Stimulated activated effector memory CD8-positive, alpha-beta T cell treated with anti-CD3 and anti-CD28 coated beads, Interleukin-12 subunit alpha, Interleukin-12 subunit beta, amount 100 ng/mL, for 72 hours (primary cell): ENCODE results near the gene WRAP73.

Experiments
- ATAC-seq: fragments of 150-1000 bp; cut with Tn5 transposase; 2 replicates; pipeline ENCODE4 v1.10.0; 2021
- DNase-seq, 2 donors: peaks; one replicate each; pipeline ENCODE4 v3.0.0; 2021 to 2022; ENCODE audit warnings: low spot score in 2 of 2
- H3K27ac Mint-ChIP-seq: one replicate; pipeline ENCODE4 v1.8.0; 2022; ENCODE audit warnings: mild to moderate bottlenecking, mixed read lengths
- H3K36me3 Mint-ChIP-seq: one replicate; pipeline ENCODE4 v1.8.0; 2022; ENCODE audit warnings: mild to moderate bottlenecking, mixed read lengths
- H3K4me1 Mint-ChIP-seq: one replicate; pipeline ENCODE4 v1.8.0; 2022; ENCODE audit warnings: mixed read lengths
- H3K4me3 Mint-ChIP-seq: one replicate; pipeline ENCODE4 v1.8.0; 2022; ENCODE audit warnings: mild to moderate bottlenecking, mixed read lengths
- H3K9me3 Mint-ChIP-seq: one replicate; pipeline ENCODE4 v1.8.0; 2022; ENCODE audit warnings: mixed read lengths

Gene WRAP73

DNA sequence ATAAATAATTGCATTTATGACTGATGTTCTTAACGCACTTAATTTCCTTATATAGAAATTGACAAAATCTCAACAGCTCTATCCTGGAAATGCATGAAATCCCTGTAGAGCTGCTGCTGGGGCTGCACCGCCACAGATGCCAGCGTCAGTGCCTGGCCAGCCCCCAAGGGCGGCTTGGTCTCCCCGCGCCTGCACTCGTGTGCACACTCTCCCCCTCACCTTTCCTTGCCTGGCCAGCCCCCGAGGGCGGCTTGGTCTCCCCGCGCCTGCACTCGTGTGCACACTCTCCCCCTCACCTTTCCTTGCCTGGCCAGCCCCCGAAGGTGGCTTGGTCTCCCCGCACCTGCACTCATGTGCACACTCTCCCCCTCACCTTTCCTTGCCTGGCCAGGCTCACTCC, 13.8 kb downstream of the WRAP73 start:
- ATAC-seq, result no peak
- no peak for DNase-seq
- Mint-ChIP-seq H3K27ac (peak overlapping the region; percentile 80), H3K4me3 (no peak overlapping the region), H3K9me3 (no peaks in the 10 kb centered on the region), H3K4me1 (no peaks in the 10 kb centered on the region), H3K36me3 (peaks cover 70% of the 10 kb centered on the region)

DNA sequence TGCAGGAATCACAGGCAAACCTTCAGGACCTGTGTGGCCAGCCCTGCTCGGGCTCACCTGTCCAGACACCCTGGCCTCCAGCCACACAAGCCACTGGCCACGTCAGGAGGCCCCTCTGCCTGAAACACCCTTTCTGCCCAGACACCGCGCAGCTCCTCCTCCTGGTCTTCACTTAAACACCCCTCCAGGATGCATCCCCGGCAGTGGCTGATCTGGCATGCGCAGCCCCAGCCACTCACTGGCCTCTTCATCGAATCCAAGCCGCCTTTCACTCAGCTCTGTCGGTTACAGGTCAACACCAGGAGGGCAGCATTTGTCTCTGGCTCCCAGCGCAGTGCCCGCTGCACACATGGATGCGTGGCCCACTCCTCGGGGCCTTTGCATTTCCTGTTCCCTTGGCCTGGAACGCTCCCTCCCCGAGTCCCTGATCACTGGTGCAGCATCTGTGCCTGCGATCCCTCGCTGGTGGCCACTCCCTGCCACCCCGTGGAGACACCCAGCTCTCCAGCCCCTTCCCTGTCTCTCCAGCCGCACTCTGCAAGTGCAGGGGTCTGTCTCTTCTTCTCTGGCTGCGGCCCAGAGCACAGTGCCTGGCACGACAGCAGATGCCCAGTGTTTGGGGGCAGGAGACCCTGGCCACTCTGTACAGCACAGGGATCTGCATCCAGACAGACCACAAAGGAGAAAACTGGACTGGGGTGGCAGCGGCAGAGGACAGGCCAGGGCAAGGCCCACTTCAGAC, 15.7 kb downstream of the WRAP73 start:
- ATAC-seq, result no peak
- Mint-ChIP-seq H3K9me3 (no peaks in the 10 kb centered on the region), H3K4me3 (no peak overlapping the region), H3K27ac (peak overlapping the region; percentile 43), H3K36me3 (peaks cover 81% of the 10 kb centered on the region), H3K4me1 (peaks cover 6% of the 10 kb centered on the region)
- no peak for DNase-seq

DNA sequence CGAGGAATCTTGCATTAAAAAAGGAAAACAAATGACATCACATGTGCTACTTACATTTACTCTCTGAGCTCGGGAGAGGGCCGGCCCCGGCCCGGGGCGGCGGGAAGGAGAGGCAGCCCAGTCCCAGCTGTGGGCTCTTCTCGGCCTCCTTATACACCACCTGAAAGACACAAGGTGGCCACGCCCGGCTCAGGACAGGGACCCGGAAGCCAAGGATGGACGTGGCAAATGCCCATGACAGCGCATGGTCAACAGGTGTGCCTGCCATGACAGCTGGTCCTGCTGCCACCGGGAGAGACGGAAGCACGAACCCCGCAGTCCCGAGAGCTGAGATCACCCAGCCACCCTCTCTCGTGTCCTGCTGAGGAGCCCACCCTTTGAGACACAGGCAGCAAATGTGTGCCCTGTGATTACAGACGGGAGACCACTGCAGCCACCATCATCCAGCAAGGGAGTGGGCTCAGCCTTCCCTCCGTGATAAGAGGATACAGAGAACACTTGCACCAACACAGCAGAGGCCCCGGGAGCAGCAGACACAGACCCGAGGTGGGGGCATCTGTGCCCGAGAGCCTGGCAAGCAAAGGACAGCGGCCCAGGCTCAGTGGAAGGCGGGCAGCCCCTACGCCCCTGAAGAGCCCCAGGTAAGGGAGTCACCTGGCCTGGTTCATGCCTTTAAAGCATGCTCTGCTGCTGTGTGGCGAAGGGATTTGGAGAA, 16.4 kb downstream of the WRAP73 start:
- Mint-ChIP-seq H3K36me3 (peaks cover 82% of the 10 kb centered on the region), H3K9me3 (no peaks in the 10 kb centered on the region), H3K4me3 (no peak overlapping the region), H3K4me1 (peaks cover 6% of the 10 kb centered on the region), H3K27ac (no peak overlapping the region)
- DNase-seq, result no peak
- no peak for ATAC-seq

DNA sequence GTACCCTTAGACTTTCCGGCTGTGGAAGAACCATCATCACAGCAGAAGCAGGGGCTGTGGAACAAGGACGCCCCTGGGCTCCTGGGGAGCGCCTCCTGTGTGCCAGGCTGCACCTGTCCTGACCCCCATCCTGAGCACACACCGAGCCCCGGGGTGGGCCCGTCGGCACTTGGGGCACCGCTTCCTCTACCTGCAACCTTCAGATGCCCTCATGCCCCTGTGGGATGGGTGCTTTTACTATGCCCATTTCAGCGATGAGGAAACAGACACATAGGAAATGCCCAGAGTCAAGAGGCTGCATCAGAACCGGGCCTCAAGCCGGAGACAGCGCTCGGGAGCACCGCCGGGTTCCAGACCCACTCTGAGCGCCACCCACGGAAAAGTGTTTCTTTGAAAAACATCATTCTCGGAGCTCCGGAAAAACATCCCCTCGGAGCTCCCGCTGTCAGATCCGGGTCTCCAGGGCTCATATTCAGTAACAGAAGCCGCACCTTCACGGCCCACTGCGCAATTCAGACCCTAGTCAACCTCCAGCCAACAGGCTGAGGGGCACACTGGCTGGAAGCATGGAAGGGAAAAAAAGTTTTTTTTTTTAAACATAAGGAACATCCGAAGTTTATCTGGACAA, 17.1 kb downstream of the WRAP73 start:
- Mint-ChIP-seq H3K27ac (no peak overlapping the region), H3K36me3 (peaks cover 81% of the 10 kb centered on the region), H3K9me3 (no peaks in the 10 kb centered on the region), H3K4me1 (peaks cover 6% of the 10 kb centered on the region), H3K4me3 (no peak overlapping the region)
- DNase-seq, result no peak
- ATAC-seq, result no peak

DNA sequence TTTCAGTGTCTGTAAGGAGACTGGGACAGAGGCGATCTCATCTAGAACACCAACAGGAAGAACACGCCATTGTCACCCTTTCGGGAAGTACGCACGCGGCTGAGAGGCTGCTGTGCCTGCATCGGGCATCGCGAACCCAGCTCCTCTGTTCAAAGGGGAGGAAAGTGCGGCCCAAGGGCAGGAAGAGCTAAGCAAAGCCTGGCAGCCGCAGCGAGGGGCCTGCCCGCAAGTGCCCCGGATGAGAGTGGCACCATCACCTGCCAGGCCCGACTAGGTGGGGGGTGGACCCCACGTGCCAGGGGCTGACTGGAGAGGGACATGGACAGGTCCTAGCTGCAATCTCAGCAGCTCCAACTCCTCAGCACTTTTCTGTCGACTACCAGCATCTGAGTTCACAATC, 17.6 kb downstream of the WRAP73 start:
- Mint-ChIP-seq H3K36me3 (peaks cover 81% of the 10 kb centered on the region), H3K4me3 (no peak overlapping the region), H3K9me3 (no peaks in the 10 kb centered on the region), H3K4me1 (peaks cover 6% of the 10 kb centered on the region), H3K27ac (no peak overlapping the region)
- ATAC-seq (no peak), DNase-seq (no peak)

DNA sequence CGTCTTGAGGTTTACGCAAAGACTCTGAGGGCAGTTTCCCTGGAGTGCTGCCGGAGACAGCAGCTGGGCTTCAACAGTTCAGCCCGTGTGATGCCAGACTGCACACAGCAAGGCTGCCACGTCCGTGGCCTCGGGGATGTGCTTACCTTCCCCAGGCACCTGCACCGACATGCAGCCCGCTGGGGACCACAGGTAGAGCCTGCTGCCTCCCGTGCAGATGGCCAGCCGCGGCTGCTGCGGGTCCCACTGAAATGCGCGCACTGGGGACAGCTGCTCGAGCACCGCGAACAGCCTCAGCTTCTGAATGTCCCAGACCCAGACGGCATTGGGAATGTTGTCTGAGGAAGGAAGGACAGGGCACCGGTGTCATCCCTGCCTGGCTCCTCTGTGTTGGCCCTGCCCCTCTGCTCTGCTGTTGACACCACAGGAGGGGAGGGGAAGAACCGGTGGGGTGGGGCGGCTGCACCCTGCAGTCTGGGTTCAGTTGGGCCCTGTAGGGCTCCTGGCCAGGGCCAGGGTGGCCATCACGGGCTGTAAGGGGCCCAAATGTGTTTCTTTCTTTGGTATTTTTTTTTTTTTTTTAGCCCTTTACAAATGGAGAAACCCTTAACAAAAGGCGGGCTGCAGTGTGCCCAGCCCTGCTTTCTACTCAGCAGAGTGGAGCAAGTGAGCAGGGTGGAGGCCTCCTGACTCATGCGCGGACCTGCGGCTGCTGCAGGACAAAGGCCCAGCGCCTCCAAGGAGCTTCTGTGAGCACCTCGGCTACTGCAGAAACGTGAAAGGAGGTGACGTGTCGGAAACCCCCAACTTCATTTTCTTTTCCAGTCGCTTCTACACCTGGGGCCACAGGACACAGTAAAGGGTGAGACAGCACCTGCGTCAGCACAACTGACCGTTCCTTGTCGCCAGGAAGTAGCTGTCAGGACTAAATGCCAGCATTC, 18.3 kb downstream of the WRAP73 start:
- H3K36me3 Mint-ChIP-seq, result peaks cover 75% of the 10 kb centered on the region
- H3K4me3 Mint-ChIP-seq, result no peak overlapping the region
- H3K4me1 Mint-ChIP-seq, result peaks cover 6% of the 10 kb centered on the region
- H3K9me3 Mint-ChIP-seq, result no peaks in the 10 kb centered on the region
- no peak overlapping the region for H3K27ac Mint-ChIP-seq
- no peak for DNase-seq
- no peak for ATAC-seq

DNA sequence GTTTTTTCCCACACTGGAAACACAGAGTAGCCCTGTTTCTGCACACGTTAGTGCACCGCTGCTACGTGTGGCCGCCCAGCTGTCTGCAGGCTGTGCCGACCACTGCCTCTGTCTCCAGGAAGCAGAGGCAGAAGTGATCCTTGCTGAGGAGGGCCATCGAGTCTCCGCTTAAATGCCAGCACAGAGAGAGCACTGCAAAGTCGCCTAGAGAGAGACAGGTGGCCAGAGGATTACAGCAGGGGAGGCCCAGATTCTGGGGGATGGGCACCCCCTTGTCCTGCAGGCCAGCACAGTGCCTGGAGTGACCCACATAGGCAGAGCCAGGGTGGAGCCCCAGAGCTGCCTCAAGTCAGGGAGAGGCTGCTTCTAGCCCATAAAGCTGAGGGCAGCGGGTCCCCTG, 19.0 kb downstream of the WRAP73 start:
- no peaks in the 10 kb centered on the region for H3K9me3 Mint-ChIP-seq
- peaks cover 68% of the 10 kb centered on the region for H3K36me3 Mint-ChIP-seq
- DNase-seq, result no peak
- peaks cover 10% of the 10 kb centered on the region for H3K4me1 Mint-ChIP-seq
- peak overlapping the region; percentile 78 for H3K27ac Mint-ChIP-seq
- ATAC-seq, result no peak
- H3K4me3 Mint-ChIP-seq, result no peak overlapping the region

DNA sequence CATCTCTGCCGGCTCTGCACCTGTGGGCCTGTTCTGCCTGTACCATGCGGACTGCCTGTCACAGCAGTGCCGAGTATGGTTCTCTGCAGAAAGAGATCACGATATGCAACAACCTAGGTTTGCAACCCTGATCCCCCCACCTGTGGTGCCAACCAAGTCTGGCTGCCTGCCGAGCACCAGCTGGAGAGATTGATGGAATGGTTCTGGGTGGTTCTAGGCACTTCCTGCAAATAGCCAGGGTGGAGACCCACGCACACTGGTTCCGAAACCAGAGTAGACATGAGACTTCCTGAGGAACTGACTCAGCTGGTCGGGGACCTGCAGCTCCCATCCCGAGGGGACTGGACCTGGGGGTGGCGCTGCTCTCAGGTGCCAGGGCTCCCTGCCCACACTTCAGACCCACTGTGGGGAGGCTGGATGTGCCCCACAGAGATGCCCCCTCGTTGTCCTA, 19.7 kb downstream of the WRAP73 start:
- H3K36me3 Mint-ChIP-seq, result peaks cover 61% of the 10 kb centered on the region
- peaks cover 14% of the 10 kb centered on the region for H3K4me1 Mint-ChIP-seq
- H3K4me3 Mint-ChIP-seq, result no peak overlapping the region
- no peaks in the 10 kb centered on the region for H3K9me3 Mint-ChIP-seq
- H3K27ac Mint-ChIP-seq, result peak overlapping the region; percentile 78
- ATAC-seq (no peak), DNase-seq (no peak)

DNA sequence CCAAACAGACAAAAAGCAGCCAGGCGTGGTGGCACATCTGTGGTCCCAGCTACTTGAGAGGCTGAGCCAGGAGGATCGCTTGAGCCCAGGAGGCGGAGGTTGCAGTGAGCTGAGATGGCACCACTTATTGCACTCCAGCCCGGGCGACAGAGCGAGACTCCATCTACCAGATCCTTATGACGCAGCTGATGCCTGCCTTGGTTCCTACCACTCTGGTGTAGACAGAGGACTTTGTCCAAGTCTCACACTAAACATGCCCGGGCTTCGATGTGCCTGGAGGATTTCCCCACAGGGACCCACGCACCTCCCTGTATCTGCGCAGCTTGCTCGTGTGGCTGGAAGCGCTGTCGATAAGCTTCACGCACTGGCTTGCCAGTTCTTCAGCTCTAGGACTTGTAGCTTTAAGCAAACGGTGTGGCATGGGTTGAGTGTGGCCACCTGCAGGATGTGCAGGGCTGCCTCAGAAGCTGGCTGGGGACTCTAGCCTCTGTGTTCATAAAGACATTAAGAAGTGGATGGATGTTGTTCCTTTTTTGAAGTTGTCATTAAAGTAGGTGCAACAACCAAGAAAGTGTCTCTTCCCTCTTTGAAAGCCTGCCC, 20.2 kb downstream of the WRAP73 start:
- Mint-ChIP-seq H3K4me3 (no peak overlapping the region), H3K9me3 (no peaks in the 10 kb centered on the region), H3K36me3 (peaks cover 58% of the 10 kb centered on the region), H3K27ac (peak overlapping the region; percentile 78), H3K4me1 (peaks cover 14% of the 10 kb centered on the region)
- ATAC-seq (no peak), DNase-seq (no peak)

DNA sequence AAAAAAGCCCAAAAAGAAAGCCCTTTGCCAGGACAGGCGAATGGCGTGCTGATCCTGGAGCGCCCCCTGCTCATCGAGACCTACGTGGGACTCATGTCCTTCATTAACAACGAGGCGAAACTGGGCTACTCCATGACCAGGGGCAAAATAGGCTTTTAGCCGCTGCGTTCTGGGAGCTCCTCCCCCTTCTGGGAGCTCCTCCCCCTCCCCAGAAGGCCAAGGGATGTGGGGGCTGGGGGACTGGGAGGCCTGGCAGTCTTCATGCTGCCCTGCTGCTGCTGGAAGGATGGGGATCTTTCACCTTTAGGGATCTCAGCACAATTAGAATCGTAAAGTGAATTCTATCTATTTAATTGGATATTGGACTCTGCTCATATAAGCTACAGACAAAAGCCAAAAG, 21.5 kb downstream of the WRAP73 start:
- H3K9me3 Mint-ChIP-seq, result no peaks in the 10 kb centered on the region
- H3K4me1 Mint-ChIP-seq, result peaks cover 26% of the 10 kb centered on the region
- ATAC-seq, result no peak
- no peak for DNase-seq
- H3K36me3 Mint-ChIP-seq, result peaks cover 56% of the 10 kb centered on the region
- no peak overlapping the region for H3K4me3 Mint-ChIP-seq
- H3K27ac Mint-ChIP-seq, result no peak overlapping the region

DNA sequence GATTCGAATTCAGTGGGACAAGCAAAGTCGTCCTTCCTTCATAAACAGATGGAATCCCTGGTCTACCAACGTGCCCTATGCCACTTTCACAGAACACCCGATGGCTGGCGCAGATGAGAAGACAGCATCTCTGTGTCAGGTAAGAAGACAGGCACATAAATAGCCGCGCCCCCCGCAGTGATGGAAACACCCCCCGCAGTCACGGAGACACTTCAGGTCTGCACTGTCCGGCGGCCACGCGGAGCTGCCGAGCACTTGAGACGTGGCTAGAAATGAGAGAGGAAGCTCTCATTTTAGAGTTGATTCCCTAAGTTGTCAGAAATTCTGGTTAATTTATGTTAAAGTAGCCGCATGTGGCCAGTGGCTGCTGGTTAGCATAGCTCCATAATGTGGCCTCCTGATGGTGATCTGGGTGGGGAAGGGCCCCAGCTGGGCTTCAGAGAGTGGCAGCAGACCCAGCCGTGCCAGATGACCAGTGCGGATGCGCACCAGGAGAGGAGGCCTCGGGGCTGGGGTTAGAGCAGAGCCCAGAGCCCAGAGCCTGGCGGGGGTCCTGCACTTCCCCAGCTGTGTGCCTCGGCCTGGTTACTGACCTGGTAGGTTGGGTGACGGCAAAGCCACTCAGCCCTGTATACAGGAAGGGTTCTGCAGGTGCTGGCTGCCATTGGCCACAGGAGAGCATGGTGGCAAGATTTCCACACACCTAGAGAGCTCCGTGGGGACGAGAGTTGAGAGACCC, 22.2 kb downstream of the WRAP73 start:
- H3K36me3 Mint-ChIP-seq, result peaks cover 48% of the 10 kb centered on the region

DNA sequence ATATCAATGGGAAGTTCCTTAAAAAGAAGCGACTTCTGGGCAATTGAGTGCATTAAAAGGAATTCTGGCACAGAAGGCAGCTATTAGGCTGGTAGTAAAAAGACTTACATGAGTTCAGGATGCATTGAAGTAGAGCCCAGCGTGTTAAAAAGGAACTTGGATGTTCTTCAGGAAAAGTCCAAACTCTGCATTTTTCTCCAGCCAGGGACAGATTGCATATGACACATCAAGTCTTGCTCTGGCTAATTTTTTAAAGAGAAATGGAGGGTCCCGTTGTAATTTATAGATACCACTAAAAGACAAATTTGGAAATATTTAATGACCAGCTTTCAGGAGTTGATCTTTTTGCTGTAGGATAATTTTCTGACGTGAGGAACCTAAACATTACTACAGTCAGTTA, 23.9 kb downstream of the WRAP73 start:
- no peaks in the 10 kb centered on the region for H3K9me3 Mint-ChIP-seq
- ATAC-seq, result no peak
- H3K36me3 Mint-ChIP-seq, result peaks cover 38% of the 10 kb centered on the region
- DNase-seq, result no peak
- peak overlapping the region; percentile 96 for H3K4me3 Mint-ChIP-seq
- peak overlapping the region; percentile 45 for H3K27ac Mint-ChIP-seq
- H3K4me1 Mint-ChIP-seq, result peaks cover 44% of the 10 kb centered on the region

More for the DNA sequence above, 22.2 kb downstream of the WRAP73 start:
- Mint-ChIP-seq H3K27ac (no peak overlapping the region), H3K4me1 (peaks cover 34% of the 10 kb centered on the region), H3K4me3 (no peak overlapping the region), H3K9me3 (no peaks in the 10 kb centered on the region)
- DNase-seq, result no peak
- no peak for ATAC-seq

DNA sequence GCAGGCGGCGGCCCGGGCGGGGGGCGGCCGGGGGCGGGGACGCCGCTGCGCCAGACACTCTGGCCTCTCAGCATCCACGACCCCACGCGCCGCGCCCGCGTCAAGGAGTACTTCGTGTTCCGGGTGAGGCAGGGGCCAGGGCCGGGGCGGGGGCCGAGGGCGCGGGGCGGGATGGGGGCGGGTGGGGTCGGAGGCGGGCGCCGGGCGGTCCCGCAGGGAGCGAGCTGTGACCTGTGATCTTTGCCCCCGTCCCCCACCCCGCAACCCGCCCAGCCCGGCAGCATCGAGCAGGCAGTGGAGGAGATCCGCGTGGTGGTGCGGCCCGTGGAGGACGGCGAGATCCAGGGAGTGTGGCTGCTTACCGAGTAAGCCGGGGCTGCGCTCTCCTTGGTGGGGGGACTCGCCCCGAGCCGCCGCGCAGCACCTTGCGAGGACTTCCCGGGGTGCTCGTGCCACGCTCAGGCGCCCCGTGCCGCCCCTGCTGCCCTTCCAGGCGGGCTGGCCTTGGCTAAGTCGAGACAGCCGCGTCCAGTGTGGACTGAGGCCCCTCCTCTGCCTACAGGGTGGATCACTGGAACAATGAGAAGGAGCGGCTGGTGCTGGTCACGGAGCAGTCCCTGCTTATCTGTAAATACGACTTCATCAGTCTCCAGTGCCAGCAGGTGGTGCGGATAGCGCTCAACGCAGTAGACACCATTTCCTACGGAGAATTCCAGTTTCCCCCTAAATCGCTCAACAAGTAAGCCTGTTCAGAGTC, 24.6 kb downstream of the WRAP73 start:
- peaks cover 49% of the 10 kb centered on the region for H3K4me1 Mint-ChIP-seq
- peak overlapping the region; percentile 91 for H3K27ac Mint-ChIP-seq
- H3K4me3 Mint-ChIP-seq, result peak overlapping the region; percentile 96
- H3K9me3 Mint-ChIP-seq, result no peaks in the 10 kb centered on the region
- peak; percentile 22 to 66 for DNase-seq
- peaks cover 32% of the 10 kb centered on the region for H3K36me3 Mint-ChIP-seq
- ATAC-seq, result peak; percentile 48
